ENCODE measurements around the gene CLIP2. TPM values are rescaled to one million over a fixed set of nuclear protein-coding genes. Genes with fewer than 3 reads are reported as not detected.

The CLIP2 gene
- total RNA-seq, 1 donor from 2014 or later, result 7.4 TPM

GRCh38 chr7:74452748-74453321 lies 163.6 kb downstream of the CLIP2 start:
- peak overlapping the region; percentile 94 for H3K27ac ChIP-seq (replicated peaks)
- DNase-seq, result no peak
- intact Hi-C loops (cut with micrococcal nuclease), result loop anchor here (10.0 kb wide), 1 partner anchor 112 kb away; no protein-coding TSS in a partner anchor

DNA sequence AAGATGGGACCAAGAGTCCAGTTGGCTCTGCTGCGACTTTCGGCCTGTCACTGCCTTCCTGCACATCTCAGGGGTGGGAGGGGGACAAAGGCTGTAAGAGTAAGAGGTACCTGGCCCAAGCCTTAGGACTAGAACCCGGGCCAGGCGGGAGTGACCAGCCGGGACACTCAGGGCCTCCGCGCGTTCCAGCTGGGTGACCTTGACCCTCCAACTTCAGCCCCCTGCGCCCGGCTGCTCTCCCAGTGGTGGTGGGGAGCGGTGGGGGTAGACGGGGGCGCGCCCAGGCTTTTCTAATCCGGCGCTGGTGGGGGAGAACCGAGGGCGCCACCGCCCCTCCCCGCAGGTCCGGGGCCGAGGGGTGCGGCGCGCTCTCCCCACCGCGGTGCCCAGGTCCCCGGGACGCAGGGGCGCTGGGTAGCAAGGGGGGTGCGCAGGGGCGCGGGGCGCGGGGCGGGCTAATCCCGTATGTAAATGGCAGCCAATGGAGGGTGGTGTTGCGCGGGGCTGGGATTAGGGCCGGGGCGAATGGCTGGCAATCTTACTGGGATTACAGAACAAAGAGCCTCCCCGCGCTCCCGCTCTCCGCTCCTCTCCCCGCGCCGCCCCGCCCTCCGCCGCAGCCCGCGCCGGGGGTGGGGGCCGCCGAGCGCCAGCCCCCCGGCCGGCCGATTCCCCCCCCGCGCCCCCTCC lies 164.3 kb downstream of the CLIP2 start, which contains the start of gene GTF2IRD1:
Gene GTF2IRD1, plus strand, starts transcription at position 585 of the 690 bp plus-strand sequence. CDS start 54,175 bp downstream, outside the sequence.
- no peaks in the 10 kb centered on the region for H3K9me3 ChIP-seq (replicated peaks)
- peak within 1 kb of the TSS; percentile 83 for H3K4me3 ChIP-seq
- H3K4me1 ChIP-seq, result peaks cover 31% of the 10 kb centered on the region
- intact Hi-C loops (cut with micrococcal nuclease), result loop anchor here (10.0 kb wide), 1 partner anchor 111 kb away; no protein-coding TSS in a partner anchor
- H3K27ac ChIP-seq (replicated peaks), result peak within 1 kb of the TSS; percentile 94
- TF ChIP-seq, protein P1, sequence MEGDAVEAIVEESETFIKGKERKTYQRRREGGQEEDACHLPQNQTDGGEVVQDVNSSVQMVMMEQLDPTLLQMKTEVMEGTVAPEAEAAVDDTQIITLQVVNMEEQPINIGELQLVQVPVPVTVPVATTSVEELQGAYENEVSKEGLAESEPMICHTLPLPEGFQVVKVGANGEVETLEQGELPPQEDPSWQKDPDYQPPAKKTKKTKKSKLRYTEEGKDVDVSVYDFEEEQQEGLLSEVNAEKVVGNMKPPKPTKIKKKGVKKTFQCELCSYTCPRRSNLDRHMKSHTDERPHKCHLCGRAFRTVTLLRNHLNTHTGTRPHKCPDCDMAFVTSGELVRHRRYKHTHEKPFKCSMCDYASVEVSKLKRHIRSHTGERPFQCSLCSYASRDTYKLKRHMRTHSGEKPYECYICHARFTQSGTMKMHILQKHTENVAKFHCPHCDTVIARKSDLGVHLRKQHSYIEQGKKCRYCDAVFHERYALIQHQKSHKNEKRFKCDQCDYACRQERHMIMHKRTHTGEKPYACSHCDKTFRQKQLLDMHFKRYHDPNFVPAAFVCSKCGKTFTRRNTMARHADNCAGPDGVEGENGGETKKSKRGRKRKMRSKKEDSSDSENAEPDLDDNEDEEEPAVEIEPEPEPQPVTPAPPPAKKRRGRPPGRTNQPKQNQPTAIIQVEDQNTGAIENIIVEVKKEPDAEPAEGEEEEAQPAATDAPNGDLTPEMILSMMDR (IDR thresholded peaks at IDR 0.05; ENCODE audit: borderline replicate concordance), result no peak
- no peaks in the 10 kb centered on the region for H3K27me3 ChIP-seq (ENCODE audit: low read depth)
- H3K36me3 ChIP-seq, result no peaks in the 10 kb centered on the region
- peak; percentile 69 for DNase-seq

More at GRCh38 chr7:74452748-74453321, 163.6 kb downstream of the CLIP2 start:
- Histone ChIP-seq H3K4me1 (peaks cover 31% of the 10 kb centered on the region), H3K36me3 (no peaks in the 10 kb centered on the region), H3K27me3 (ENCODE audit: low read depth) (no peaks in the 10 kb centered on the region), H3K9me3 (replicated peaks) (no peaks in the 10 kb centered on the region), H3K4me3 (peak overlapping the region; percentile 83)
- TF ChIP-seq, protein P1 (IDR thresholded peaks at IDR 0.05; ENCODE audit: borderline replicate concordance), result no peak

GRCh38 chr7:74454021-74454924 lies 165.1 kb downstream of the CLIP2 start:
- no peak for DNase-seq
- no peaks in the 10 kb centered on the region for H3K27me3 ChIP-seq (ENCODE audit: low read depth)
- H3K4me3 ChIP-seq, result peak overlapping the region; percentile 83
- H3K9me3 ChIP-seq (replicated peaks), result no peaks in the 10 kb centered on the region
- peak overlapping the region; percentile 94 for H3K27ac ChIP-seq (replicated peaks)
- TF ChIP-seq, protein P1 (IDR thresholded peaks at IDR 0.05; ENCODE audit: borderline replicate concordance), result no peak
- intact Hi-C loops (cut with micrococcal nuclease), result loop anchor here (10.0 kb wide), 1 partner anchor 111 kb away; no protein-coding TSS in a partner anchor
- peaks cover 37% of the 10 kb centered on the region for H3K4me1 ChIP-seq
- no peaks in the 10 kb centered on the region for H3K36me3 ChIP-seq

- no peaks in the 10 kb centered on the region for H3K36me3 ChIP-seq
- peak overlapping the region; percentile 94 for H3K27ac ChIP-seq (replicated peaks)
- TF ChIP-seq, protein P1 (IDR thresholded peaks at IDR 0.05; ENCODE audit: borderline replicate concordance), result no peak
- DNase-seq, result no peak
- peaks cover 43% of the 10 kb centered on the region for H3K4me1 ChIP-seq
- H3K4me3 ChIP-seq, result peak overlapping the region; percentile 83
- H3K27me3 ChIP-seq (ENCODE audit: low read depth), result no peaks in the 10 kb centered on the region
- no peaks in the 10 kb centered on the region for H3K9me3 ChIP-seq (replicated peaks)
- intact Hi-C loops (cut with micrococcal nuclease), result loop anchor here (10.0 kb wide), 1 partner anchor 110 kb away; no protein-coding TSS in a partner anchor
Measured at GRCh38 chr7:74454925-74455288, 165.7 kb downstream of the CLIP2 start.

DNA sequence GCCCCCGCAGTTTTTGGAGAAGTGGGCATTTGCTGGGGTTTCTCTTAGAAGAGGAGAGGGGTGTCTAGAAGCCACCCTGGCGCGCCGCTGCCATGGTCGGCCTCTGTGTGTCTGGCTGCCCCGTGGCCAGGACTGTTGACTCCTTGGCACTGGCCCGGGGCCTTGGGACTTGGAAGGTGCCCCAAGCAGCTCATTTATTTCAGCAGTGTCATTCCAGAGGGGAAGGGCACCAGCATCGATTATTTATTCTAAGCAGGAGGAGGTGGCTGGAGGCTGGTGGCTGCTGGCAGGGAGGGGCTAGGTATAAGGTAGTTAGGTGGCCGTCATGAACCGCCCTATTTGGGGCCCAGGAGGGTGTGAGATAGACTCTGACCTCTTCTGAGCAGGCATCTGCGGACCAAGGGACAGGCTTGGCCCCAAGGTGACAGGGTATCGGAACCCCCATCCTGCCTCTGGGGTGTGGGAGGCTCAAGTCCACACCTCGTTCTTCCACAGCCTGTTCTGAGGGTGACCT lies 166.1 kb downstream of the CLIP2 start:
- DNase-seq, result peak; percentile 57
- no peaks in the 10 kb centered on the region for H3K27me3 ChIP-seq (ENCODE audit: low read depth)
- no peaks in the 10 kb centered on the region for H3K9me3 ChIP-seq (replicated peaks)
- H3K4me3 ChIP-seq, result peak overlapping the region; percentile 83
- H3K36me3 ChIP-seq, result no peaks in the 10 kb centered on the region
- intact Hi-C loops (cut with micrococcal nuclease), result loop anchor here (10.0 kb wide), 1 partner anchor 109 kb away; no protein-coding TSS in a partner anchor
- H3K4me1 ChIP-seq, result peaks cover 45% of the 10 kb centered on the region
- TF ChIP-seq, protein P1 (IDR thresholded peaks at IDR 0.05; ENCODE audit: borderline replicate concordance), result no peak
- peak overlapping the region; percentile 94 for H3K27ac ChIP-seq (replicated peaks)
